ENCODE results near the gene KIF6.

- TF ChIP-seq CTCF (IDR thresholded peaks at IDR 0.05): no peak
- TF ChIP-seq EZH2 (IDR thresholded peaks at IDR 0.05): no peak
These were observed 321.9 kb downstream of the KIF6 start for GRCh38 chr6:39403304-39403703.

All from neural progenitor cell (in vitro differentiated cells).